Motor neuron (in vitro differentiated cells): ENCODE data around the gene AIRE. TPM values are rescaled to one million over a fixed set of nuclear protein-coding genes. Genes with fewer than 3 reads are reported as not detected.
A peak's percentile ranks its signal among the peaks of the same experiment; 100 is the strongest.

Source experiments
- ATAC-seq, 8 experiments: fragments of 200-7000 bp; cut with Tn5 transposase; replicated peaks in 6 of 8; 2 replicates each; pipeline ENCODE4 v1.8.0; 2021; ENCODE audit warnings: mild to moderate bottlenecking in 8 of 8, moderate library complexity in 8 of 8
- H3K27ac ChIP-seq, 2 donors: fragments of 250-450 bp; sonication (Bioruptor Pico); 2 replicates each; pipeline ENCODE4 v1.9.0; 2021; ENCODE audit warnings: antibody characterized with exemption in 2 of 2, mild to moderate bottlenecking in 2 of 2, moderate library complexity in 1 of 2
- H3K4me1 ChIP-seq, 2 donors: fragments of 250-450 bp; sonication (Bioruptor Pico); replicated peaks in 1 of 2; 2 replicates each; pipeline ENCODE4 v1.6.1; 2021; ENCODE audit warnings: antibody characterized with exemption in 2 of 2, mild to moderate bottlenecking in 2 of 2, moderate library complexity in 1 of 2
- H3K4me3 ChIP-seq, 5 donors: fragments of 250-450 bp; sonication (Bioruptor Pico); 2 replicates each; pipeline ENCODE4 v1.9.0; 2021; ENCODE audit warnings: antibody characterized with exemption in 5 of 5, mild to moderate bottlenecking in 5 of 5, moderate library complexity in 4 of 5
- WGBS, 10 experiments: fragments of 450-650 bp; shearing (Covaris generic); methylation state at CpG; one replicate each; pipeline ENCODE4 v1.0.0; 2022; 5-methylcytosine and 5-hydroxymethylcytosine counted together
- in situ Hi-C, 9 experiments: fragments of 400-800 bp; cut with MboI; loops; one replicate each; pipeline ENCODE4 v1.15.0; 2021; ENCODE audit warnings: low sequenced_read_pairs in 9 of 9, low pct_unique_long_range_greater_than_20kb in 2 of 9; ENCODE audit not compliant: unreplicated experiment in 9 of 9
- total RNA-seq, 8 experiments: library from RNA; unstranded; fragments of 300-600 nt; gene quantifications; 2 replicates each; pipeline versions ENCODE4 v1.2.3 to v1.2.4, GENCODE V29; 2022

AIRE gene
- total RNA-seq, 8 experiments from 2014 or later, result 0.05 to 0.58 (median 0.21) TPM; not detected in 1

- Histone ChIP-seq H3K27ac (no peak overlapping the region), H3K4me3 (no peak overlapping the region), H3K4me1 (peaks cover 2 to 4% of the 10 kb centered on the region in 2 donors)
- 55 to 100% (median 90%) methylated on average over 1 to 6 of the region's 16 CpGs; no CpG with 5 or more reads in 3 of the 10 experiments for WGBS, 10 experiments
- ATAC-seq, result no peak
- in situ Hi-C loops, result no loop called here
Measured at GRCh38 chr21:44290327-44291077, 4.8 kb downstream of the AIRE start.

GRCh38 chr21:44291078-44291935 is 5.6 kb downstream of the AIRE start:
- Histone ChIP-seq H3K4me1 (no peaks in the 10 kb centered on the region), H3K4me3 (no peak overlapping the region), H3K27ac (no peak overlapping the region)
- ATAC-seq, result no peak
- in situ Hi-C loops, result no loop called here
- whole genome bisulfite sequencing, 10 experiments, result 35 to 80% (median 50%) methylated on average over 1 to 4 of the region's 33 CpGs; no CpG with 5 or more reads in 7 of the 10 experiments

GRCh38 chr21:44291936-44292811 is 6.5 kb downstream of the AIRE start:
- in situ Hi-C loops, result no loop called here
- no peak overlapping the region for H3K4me3 ChIP-seq
- H3K4me1 ChIP-seq, result no peaks in the 10 kb centered on the region
- no peak overlapping the region for H3K27ac ChIP-seq
- peak in 1 of 8 experiments; percentile 7 for ATAC-seq
- WGBS, 10 experiments, result 67 to 93% (median 82%) methylated on average over 1 to 3 of the region's 25 CpGs; no CpG with 5 or more reads in 6 of the 10 experiments

- no peak for ATAC-seq
- Histone ChIP-seq H3K27ac (no peak overlapping the region), H3K4me1 (peaks cover 0 to 3% of the 10 kb centered on the region in 2 donors), H3K4me3 (no peak overlapping the region)
- in situ Hi-C loops, result no loop called here
- WGBS, 10 experiments, result 100% methylated on average over 1 of the region's 15 CpGs; no CpG with 5 or more reads in 8 of the 10 experiments
Measured at GRCh38 chr21:44292812-44293195, 7.1 kb downstream of the AIRE start.

GRCh38 chr21:44293551-44294231 is 8.0 kb downstream of the AIRE start:
- Histone ChIP-seq H3K4me3 (no peak overlapping the region), H3K4me1 (peaks cover 0 to 3% of the 10 kb centered on the region in 2 donors), H3K27ac (no peak overlapping the region)
- ATAC-seq, result no peak
- in situ Hi-C loops, result no loop called here
- WGBS, 10 experiments, result 90% methylated on average over 2 of the region's 33 CpGs; no CpG with 5 or more reads in 9 of the 10 experiments

GRCh38 chr21:44294391-44295162 is 8.9 kb downstream of the AIRE start:
- Histone ChIP-seq H3K4me3 (no peak overlapping the region), H3K4me1 (peaks cover 3% of the 10 kb centered on the region in 2 donors), H3K27ac (no peak overlapping the region)
- no peak for ATAC-seq
- in situ Hi-C loops, result no loop called here
- WGBS, 10 experiments, result 26 to 40% methylated on average over 1 to 3 of the region's 26 CpGs; no CpG with 5 or more reads in 8 of the 10 experiments

GRCh38 chr21:44295163-44295573 is 9.5 kb downstream of the AIRE start:
- peak in 2 of 8 experiments; percentile 7 to 10 for ATAC-seq
- Histone ChIP-seq H3K27ac (no peak overlapping the region), H3K4me1 (peaks cover 3% of the 10 kb centered on the region in 2 donors), H3K4me3 (no peak overlapping the region)
- in situ Hi-C loops, result no loop called here
- 10% methylated on average over 2 of the region's 14 CpGs; no CpG with 5 or more reads in 9 of the 10 experiments for WGBS, 10 experiments

- Histone ChIP-seq H3K4me3 (no peak overlapping the region), H3K4me1 (peaks cover 3% of the 10 kb centered on the region in 2 donors), H3K27ac (no peak overlapping the region)
- no peak for ATAC-seq
- in situ Hi-C loops, result no loop called here
- WGBS, 10 experiments, result 58% methylated on average over 6 of the region's 10 CpGs; no CpG with 5 or more reads in 9 of the 10 experiments
Measured at GRCh38 chr21:44295646-44296045, 10.0 kb downstream of the AIRE start.

- WGBS, 10 experiments, result no CpG with 5 or more reads among the region's 12 CpGs
- Histone ChIP-seq H3K4me3 (no peak overlapping the region), H3K27ac (no peak overlapping the region), H3K4me1 (peaks cover 7% of the 10 kb centered on the region in 2 donors)
- in situ Hi-C loops, result no loop called here
- peak in 2 of 8 experiments; percentile 18 to 25 for ATAC-seq
Measured at GRCh38 chr21:44296103-44296519, 10.4 kb downstream of the AIRE start.

GRCh38 chr21:44296916-44297315 is 11.2 kb downstream of the AIRE start:
- peaks cover 8 to 15% of the 10 kb centered on the region in 2 donors for H3K4me1 ChIP-seq

GRCh38 chr21:44297525-44298290 is 12.0 kb downstream of the AIRE start:
- in situ Hi-C loops, result no loop called here
- 0 to 60% (median 5%) methylated on average over 1 to 6 of the region's 22 CpGs; no CpG with 5 or more reads in 2 of the 10 experiments for WGBS, 10 experiments
- no peak overlapping the region for H3K27ac ChIP-seq
- peaks cover 8 to 23% of the 10 kb centered on the region in 2 donors for H3K4me1 ChIP-seq
- peak; percentile 34 to 57 (median 44) for ATAC-seq
- H3K4me3 ChIP-seq, result no peak overlapping the region

More at GRCh38 chr21:44296916-44297315, 11.2 kb downstream of the AIRE start:
- WGBS, 10 experiments, result 39 to 100% methylated on average over 1 to 5 of the region's 13 CpGs; no CpG with 5 or more reads in 8 of the 10 experiments
- in situ Hi-C loops, result no loop called here
- no peak for ATAC-seq
- Histone ChIP-seq H3K4me3 (no peak overlapping the region), H3K27ac (no peak overlapping the region)
